ENCODE results near the gene AKAP11. TPM values are rescaled to one million over a fixed set of nuclear protein-coding genes. Genes with fewer than 3 reads are reported as not detected.

AKAP11 gene
- total and polyA plus RNA-seq, 2 of the 8 experiments (the other 6 are each of a cell fraction or from before 2014, with no cell fraction given) = 4.5 to 21.9 TPM

GRCh38 chr13:42266473-42266872 is 5.5 kb upstream of the AKAP11 start:
- H2AK5ac ChIP-seq (ENCODE audit: low read depth, low read length) = no peak overlapping the region
- no peak overlapping the region for H2BK15ac ChIP-seq (ENCODE audit: low read length)
- no peak overlapping the region for H3K9ac ChIP-seq (replicated peaks in 1 of 4; ENCODE audit: extremely low read depth in 1 of 4, low read depth in 3 of 4, low read length in 3 of 4)
- ChIA-PET POLR2A (ENCODE audit: partially characterized antibody) (no interaction called here), CTCF (ENCODE audit: partially characterized antibody) (no interaction called here)
- 0 out of 2 replicates have a peak, but pooled peaks cover 3% of the 10 kb centered on the region for H3K23me2 ChIP-seq (ENCODE audit: low read depth, low read length)
- FAIRE-seq (no peak), DNase-seq (ENCODE audit: low read depth in 1 of 2, low spot score in 2 of 2) (no peak)
- no peaks in the 10 kb centered on the region for H3K36me3 ChIP-seq (ENCODE audit: control insufficient read depth in 2 of 4, insufficient read depth in 4 of 4, low read length in 3 of 4)
- H3K79me2 ChIP-seq (ENCODE audit: control insufficient read depth in 1 of 2, insufficient read depth in 2 of 2, low read length in 2 of 2) = no peaks in the 10 kb centered on the region
- no peak overlapping the region for H2BK20ac ChIP-seq (ENCODE audit: low read length)
- H4K20me1 ChIP-seq (replicated peaks in 1 of 2; ENCODE audit: control insufficient read depth in 1 of 2, insufficient read depth in 2 of 2, low read length in 2 of 2) = no peaks in the 10 kb centered on the region
- H3K4ac ChIP-seq (replicated peaks; ENCODE audit: insufficient read length, low read depth, low read length) = no peak overlapping the region
- H3K23ac ChIP-seq (ENCODE audit: insufficient read length) = no peak overlapping the region
- H3K27me3 ChIP-seq (replicated peaks in 1 of 4; ENCODE audit: control insufficient read depth in 3 of 4, extremely low read depth in 1 of 4, insufficient read depth in 3 of 4, low read length in 3 of 4) = no peaks in the 10 kb centered on the region
- no peak overlapping the region for H4K8ac ChIP-seq (ENCODE audit: extremely low read depth, insufficient read depth, low read length)
- no peaks in the 10 kb centered on the region for H3K79me1 ChIP-seq (ENCODE audit: low read depth, low read length)
- H3K4me3 ChIP-seq (ENCODE audit: extremely low read depth in 1 of 4, insufficient read depth in 2 of 4, low read depth in 3 of 4, low read length in 4 of 4) = no peak overlapping the region
- H3K14ac ChIP-seq (ENCODE audit: insufficient read length) = no peak overlapping the region
- H3K56ac ChIP-seq (replicated peaks; ENCODE audit: insufficient read length, low read depth, low read length) = no peak overlapping the region
- peaks cover 0 to 10% of the 10 kb centered on the region in 2 experiments; a peak in 2 of 4 replicates for H3K9me3 ChIP-seq (ENCODE audit: insufficient read depth in 2 of 2, low read depth in 1 of 2, low read length in 1 of 2)
- no peak overlapping the region for H4K91ac ChIP-seq (replicated peaks; ENCODE audit: insufficient read length, low read length)
- no peak overlapping the region for H2BK5ac ChIP-seq (ENCODE audit: low read depth, low read length)
- H3K27ac ChIP-seq (ENCODE audit: low read depth, low read length) = no peak overlapping the region
- no peak overlapping the region for H2BK12ac ChIP-seq (ENCODE audit: low read depth, low read length)
- H3K4me2 ChIP-seq (ENCODE audit: insufficient read depth in 1 of 2, low read depth in 2 of 2, low read length in 2 of 2) = no peak overlapping the region
- H4K5ac ChIP-seq (ENCODE audit: insufficient read length, low read depth, low read length) = no peak overlapping the region
- no peak overlapping the region for H3K18ac ChIP-seq (ENCODE audit: extremely low read depth, low read length)
- no peak overlapping the region for H2AFZ ChIP-seq (ENCODE audit: low read length)
- 82% methylated on average over 3 of the region's 3 CpGs; no CpG with 5 or more reads in 1 of the 2 experiments for WGBS, 2 experiments (ENCODE audit: extremely low coverage in 1 of 2, insufficient coverage in 1 of 2, insufficient read length in 1 of 2, insufficient replicate concordance in 2 of 2, low coverage in 1 of 2, low lambda C conversion rate in 2 of 2, missing lambda C conversion rate in 1 of 2)
- TF ChIP-seq RXRA (IDR thresholded peaks at IDR 0.05; ENCODE audit: insufficient read depth, low read depth, low read length) (no peak), SIN3A (conservative IDR thresholded peaks at IDR 0.05 in 1 of 2, IDR thresholded peaks at IDR 0.05 in 1 of 2; ENCODE audit: low read depth in 1 of 2, low read length in 2 of 2) (no peak), CBX8 (IDR thresholded peaks at IDR 0.05; ENCODE audit: borderline replicate concordance, low read depth, low read length) (no peak)
- H3K4me1 ChIP-seq (replicated peaks in 1 of 4; ENCODE audit: control insufficient read depth in 3 of 4, insufficient read depth in 4 of 4, low read length in 3 of 4) = no peaks in the 10 kb centered on the region
- H2BK120ac ChIP-seq (replicated peaks; ENCODE audit: low read depth, low read length) = no peak overlapping the region
